ENCODE results near the gene SLC12A7.
"Not testable (repeated sequence)": the region's sequence is repeated elsewhere in the genome, so short reads cannot be mapped to it uniquely, and the experiment has no call there.

The SLC12A7 gene

DNA sequence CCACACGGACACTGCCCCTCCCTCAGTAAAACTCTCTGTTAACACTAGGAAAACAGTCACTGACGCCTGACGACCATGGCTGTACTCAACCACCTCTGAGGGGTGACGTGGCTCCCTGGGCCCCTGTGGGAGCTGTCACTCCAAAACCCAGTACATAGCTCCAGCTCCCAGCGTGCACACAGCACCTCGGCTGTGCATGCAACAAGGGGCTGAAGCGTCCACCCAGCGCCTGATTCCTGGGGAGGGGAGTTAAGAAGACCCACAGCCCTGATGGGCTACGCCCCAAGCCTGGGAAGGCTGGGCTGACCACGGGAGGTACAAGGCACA is 36.3 kb downstream of the SLC12A7 start:
- DNase-seq = no peak

DNA sequence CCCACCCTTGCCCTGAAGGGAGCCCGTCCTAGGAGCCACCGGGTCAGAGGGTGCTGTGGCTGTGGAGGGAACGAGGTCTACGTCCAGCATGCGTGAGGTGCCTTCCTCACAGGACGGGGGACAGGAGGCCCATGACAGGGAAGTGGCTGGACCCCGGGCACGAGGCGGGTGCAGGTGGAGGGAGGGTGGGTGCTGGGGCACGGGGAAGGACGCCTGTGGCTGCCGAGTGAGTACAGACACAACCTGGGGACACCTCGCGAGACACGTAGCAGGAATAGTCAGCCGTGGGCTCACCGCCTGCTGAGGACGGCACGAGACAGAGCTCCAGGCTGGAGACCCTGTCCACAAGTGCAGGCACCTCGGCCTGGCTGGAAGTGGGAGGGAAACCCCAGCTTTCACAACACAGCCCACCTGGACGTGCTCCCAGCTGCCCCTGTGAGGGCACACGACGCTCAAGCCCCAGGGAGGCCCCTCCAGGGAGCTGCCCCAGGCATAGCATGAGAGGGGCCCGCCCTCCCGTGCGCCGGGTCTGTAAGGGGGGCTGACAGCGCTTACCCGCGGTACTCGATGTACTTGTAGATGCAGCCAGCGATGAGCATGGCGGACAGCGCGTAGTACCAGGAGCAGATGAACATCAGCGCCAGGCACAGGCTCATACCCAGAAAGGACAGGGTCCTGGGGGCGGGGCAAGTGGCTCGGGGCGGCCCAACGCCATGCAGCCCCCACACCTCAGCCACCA is 36.9 kb downstream of the SLC12A7 start:
- DNase-seq = no peak

DNA sequence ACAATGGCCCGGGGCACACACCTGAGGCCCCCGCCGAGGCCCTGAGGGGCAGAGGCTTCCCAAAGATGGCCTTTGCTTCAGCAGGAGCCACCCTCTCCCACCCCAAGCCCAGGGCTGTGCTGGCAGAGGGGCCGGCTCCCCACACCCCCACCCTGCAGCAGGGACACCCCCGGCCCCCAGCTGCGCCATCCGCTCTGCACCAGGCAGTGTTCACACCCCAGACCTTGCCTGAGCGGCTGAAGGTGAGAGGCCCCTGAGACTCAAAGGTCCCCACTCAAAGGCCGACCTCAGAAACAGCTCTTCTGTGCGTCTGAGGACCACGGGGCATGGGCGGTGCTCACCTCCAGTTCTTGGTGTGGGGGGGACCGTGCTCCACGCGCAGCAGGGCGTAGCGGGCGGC is 37.6 kb downstream of the SLC12A7 start:
- DNase-seq = no peak

DNA sequence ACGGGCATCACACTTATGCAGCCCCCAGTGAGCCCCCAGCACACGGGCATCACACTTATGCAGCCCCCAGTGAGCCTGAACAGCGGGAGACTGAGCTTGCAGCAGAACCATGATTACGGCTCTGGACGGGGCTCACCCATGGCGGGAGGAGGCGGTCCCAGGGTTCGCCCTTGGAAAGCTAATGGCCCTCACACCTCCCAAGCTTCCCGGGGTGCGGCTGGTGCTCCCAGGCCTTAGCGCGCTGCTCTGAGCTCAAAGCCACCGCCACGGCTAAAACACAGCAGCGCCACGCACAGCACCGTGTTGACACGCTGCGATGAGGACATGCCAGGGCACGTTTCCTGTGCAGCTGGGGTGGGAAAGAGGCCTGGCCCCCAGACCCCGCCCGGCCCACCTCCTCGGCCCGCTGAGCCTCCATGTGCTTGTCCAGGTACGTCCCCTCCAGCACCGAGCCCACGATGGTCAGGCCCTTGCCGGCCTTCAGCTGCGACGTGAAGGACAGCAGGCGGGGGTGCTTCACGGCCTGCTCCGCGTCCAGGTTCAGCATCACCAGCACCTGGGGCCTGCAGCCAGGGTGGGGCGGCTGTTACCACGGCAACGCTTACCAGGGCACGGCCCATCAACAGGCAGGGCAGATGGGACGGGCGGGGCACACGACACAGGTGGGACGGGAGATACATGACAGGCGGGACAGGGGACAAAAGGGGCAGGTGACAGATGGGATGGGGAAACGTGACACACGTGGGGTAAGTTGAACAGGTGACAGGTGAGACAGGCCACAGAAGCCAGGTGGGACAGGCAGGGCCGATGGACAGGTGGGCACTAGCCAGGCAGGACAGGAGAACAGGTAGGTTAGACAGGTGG is 38.4 kb downstream of the SLC12A7 start:
- no peak for DNase-seq

DNA sequence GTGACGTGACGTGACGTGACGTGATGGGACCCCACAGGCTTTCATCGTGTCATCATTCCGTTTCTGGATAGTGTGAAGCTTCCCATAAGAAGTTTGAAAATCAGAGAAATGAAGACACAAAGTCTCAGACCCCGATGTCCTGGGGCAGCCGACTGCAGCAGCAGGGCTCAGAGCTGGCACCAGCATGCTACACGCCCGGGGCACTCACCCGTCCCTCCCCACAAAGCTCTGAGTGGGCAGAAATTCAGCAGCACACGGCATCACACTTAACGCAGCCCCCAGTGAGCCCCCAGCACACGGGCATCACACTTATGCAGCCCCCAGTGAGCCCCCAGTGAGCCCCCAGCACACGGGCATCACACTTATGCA is 42.2 kb downstream of the SLC12A7 start:
- no peak for DNase-seq

DNA sequence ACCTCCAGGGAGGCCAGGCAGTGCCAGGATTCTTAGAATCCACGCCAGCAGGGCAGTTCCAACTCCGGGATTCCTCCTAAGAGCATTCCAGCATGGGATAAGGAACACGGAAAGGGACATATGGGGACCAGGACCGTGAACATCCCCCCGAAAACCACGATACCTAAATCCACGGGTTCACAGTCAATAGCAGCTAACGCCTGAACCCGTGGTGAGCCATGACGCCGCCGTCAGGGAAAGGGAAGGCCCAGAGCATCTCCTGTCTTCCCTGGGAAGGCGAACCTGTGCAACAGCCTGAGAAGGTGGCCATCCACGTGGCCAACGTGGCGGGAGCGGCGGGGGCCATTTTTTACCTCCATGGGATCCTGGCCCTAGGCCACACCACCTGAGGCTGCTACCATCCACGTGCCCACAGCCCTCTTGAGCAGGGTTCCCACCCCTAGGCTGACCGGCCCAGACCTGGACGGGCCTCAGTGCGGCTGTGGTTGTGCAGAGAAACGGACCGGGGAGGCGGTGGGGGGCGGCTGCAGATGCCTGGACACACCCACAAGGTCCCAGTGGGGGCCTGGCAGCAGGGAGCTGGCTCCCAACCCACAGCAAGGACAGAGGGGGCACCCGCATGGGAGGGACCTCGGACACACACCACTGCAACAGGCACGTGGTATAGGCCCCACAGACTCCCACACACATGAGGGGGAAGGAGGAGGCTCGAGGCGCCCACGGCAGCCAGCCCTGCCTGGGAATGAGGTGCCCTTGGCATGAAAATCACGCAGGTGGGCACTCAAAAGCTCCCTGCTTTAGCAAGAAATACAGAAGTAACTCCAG is 42.8 kb downstream of the SLC12A7 start:
- DNase-seq = no peak

DNA sequence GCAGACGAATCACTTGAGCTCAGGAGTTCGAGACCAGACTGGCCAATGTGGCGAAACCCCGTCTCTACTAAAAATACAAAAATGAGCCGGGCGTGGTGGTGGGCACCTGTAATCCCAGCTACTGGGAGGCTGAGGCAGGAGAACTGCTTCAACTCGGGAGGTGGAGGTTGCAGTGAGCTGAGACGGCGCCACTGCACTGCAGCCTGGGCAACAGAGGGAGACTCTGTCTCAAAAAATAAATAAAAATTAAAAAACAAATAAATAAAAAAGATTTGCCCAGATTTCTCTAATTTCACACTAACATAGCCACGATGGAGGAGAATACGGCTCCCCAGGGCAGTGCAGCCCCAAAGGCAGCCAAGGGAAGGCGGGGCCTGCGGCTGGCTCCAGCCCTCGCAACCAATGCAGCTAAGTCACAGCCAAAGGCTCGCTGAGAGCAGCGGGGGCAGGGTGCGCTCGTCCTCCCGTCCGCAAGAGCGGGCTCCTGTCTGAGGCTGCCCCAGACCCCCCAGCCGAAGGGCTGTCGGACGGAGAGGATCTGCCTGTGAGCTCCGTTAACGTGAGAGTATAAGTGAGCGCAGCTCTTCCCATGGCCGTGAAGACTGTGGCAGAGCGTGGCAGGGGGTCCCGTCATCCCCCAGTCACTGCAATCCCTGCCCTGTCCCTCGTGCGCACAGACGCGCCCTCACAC is 43.5 kb downstream of the SLC12A7 start:
- no peak for DNase-seq

DNA sequence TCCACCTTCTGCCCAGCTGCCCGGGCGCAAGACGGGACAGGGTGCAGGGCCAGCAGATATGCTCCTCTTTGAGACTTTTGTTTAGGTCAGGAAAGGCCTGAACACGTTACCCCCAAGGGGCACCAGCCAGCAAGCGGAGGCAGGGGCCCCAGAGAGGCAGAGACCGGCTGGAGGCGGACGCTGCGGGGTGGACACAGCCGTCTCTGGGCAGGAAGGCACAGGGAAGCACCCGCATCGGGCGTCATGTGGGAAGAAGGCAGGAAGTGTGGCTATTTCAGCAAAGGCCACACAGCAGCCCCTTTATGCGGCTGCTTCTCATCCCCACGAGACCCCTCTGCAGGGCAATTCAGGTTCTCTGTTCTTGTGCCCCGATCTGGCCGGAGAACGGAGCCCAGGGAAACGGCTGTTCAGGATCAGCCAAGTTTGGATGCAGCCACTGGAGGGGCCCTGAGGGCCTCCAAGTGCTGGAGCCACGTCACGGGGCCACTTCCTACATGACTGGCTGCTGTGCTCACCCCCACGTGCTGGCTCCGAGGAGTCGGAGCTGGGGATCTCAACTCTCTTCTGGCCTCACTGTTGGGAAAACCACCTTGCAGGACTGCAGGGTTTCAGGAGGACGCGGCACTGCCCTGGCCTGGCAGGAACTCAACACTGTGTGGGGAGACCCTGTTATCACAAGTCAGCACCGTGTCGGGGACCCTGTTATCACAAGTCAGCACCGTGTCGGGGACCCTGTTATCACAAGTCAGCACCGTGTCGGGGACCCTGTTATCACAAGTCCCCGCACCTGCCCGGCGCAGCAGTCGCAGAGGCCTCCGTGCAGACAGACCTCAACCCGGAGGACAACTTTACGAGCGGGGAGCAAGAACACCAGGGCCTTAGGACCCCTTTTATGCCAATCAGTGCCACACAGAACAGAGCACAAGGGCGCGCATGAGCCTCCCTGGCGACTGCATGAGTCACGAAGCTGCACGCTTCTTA is 44.4 kb downstream of the SLC12A7 start:
- DNase-seq = no peak

DNA sequence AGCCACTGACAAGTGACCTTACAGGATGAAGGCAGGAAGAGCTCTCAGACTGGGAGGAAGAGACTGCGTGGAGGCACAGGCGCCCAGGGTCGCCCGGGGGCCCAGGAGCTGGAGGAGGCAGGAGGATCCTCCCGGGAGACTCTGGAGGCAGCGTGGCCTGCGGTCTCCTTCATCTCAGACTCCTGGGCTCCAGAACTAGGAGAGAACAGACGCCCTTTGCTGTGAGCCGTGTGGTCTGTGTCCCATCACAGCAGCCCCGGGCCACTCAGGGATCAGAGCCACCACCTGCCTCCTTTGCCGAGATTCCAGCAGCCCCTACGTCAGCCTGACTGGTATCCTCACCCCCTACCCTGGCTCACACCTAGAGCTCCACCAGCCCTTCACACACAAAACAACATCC is 45.2 kb downstream of the SLC12A7 start:
- no peak for DNase-seq

DNA sequence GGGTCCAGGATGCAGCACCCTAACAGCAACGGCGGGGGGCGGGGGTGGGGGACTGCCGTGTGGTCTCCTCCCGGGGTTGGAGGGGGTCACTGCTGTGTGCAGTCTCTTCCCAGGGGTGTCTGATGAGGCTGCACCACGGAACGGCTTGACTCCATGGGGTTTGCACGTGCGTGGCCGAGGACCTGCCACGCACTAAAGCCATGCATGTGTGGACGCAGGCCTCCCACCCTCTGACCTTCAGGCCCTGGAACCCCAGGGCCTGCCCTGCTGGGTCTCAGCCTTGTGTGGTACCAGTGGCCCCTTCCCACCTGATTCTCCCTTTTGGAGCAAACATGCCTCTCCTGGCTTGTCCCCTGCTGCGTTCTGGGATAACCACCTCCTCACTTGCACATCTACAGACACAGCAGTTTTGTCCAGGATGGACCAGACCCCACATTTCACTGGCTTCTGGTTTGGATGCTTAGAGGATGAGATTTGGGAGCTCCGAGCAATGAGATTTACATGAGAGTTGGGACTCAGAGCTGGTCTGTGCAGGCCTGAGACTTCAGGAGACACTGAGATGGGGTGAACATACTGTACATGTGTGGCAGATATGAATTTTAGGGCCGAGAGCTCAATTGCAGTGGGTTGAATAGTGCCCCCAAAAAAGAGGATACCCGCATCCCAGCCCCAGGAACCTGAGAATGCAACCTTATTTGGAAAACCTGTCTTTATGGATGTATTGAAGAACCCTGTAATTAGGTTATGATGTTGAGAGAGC is 45.8 kb downstream of the SLC12A7 start:
- DNase-seq = no peak

DNA sequence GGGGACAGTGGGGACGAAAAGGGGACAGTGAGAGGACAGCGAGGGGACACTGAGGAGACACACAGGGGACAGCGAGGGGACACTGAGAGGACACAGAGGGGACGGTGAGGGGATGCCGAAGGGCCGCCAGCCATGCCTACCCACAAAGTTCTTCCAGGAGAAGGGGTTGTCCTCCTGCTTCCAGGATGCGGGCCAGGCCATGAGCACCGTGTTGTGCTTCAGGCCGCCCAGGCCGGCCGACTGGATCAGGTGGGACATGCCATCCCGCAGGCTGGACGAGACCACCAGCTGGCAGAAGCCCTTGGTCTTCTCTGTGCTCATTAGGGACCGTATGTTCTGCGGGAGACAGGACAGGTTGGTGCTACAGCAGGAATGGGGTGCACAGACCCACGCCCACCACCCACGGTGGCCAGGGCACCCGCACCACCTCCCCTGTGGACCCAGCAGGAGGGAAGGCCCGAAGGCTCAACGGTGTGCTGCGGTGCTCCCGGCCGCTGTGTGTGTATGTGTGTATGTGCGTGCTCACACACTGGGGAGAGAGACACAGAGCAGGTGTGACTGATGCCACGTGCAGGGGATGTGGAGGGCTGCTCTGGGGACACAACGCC is 46.6 kb downstream of the SLC12A7 start:
- DNase-seq = no peak

DNA sequence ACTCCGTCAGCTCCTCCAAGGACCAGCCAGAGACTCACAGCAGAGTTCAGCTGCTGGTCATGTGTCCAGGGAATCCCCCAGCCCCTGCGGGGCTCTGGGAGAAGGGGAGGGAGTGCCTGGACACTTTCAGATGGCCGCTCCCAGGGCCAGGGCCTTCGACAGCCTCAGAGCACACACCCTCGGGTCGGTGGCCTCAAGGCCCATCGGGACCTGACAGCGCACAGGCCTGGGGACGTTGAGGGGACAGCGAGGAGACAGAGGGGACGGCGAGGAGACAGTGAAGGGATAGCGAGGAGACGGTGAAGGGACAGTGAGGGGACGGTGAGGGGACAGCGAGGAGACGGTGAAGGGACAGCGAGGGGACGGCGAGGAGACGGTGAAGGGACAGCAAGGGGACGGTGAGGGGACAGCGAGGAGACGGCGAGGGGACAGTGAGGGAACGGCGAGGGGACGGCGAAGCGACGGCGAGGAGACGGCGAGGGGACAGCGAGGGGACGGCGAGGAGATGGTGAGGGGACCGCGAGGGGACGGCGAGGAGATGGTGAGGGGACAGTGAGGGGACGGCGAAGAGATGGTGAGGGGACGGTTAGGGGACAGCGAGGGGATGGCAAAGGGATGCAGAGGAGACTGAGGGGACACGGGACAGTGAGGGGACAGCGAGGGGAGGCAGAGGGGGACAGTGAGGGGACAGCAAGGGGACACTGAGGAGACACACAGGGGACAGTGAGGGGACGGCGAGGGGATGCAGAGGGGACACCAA is 47.3 kb downstream of the SLC12A7 start:
- no peak for DNase-seq

DNA sequence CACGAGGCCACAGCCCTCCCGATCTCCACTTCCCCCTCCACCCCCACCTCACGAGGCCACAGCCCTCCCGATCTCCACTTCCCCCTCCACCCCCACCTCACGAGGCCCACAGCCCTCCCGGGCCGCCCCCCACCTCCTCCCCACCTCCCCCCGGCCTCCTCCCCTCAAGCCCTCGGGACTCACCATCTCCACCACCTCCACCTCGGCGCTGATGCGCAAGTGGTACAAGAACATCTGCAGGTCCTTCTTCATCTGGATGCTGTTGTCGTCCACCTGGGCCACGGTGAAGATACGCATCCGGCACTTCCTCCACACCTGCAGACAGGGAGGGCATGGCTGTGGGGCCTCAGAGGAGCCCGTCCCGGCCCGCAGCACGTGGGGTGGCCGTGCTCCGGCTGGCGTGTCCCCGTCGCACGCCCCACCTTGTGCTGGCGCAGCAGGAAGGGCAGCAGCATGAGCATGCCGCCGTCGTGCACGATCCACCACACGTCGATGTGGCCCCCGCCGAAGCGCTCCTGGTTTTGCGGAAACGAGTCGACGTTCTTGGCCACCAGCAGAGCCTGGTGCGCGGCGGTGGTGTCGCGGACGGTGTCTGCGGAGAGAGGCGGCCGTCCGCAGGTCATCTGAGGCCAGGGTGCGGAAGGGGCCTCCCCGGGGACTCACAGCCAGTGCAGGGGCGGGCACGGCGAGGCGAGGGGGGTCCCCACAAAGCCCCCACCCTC is 48.0 kb downstream of the SLC12A7 start:
- DNase-seq = no peak

DNA sequence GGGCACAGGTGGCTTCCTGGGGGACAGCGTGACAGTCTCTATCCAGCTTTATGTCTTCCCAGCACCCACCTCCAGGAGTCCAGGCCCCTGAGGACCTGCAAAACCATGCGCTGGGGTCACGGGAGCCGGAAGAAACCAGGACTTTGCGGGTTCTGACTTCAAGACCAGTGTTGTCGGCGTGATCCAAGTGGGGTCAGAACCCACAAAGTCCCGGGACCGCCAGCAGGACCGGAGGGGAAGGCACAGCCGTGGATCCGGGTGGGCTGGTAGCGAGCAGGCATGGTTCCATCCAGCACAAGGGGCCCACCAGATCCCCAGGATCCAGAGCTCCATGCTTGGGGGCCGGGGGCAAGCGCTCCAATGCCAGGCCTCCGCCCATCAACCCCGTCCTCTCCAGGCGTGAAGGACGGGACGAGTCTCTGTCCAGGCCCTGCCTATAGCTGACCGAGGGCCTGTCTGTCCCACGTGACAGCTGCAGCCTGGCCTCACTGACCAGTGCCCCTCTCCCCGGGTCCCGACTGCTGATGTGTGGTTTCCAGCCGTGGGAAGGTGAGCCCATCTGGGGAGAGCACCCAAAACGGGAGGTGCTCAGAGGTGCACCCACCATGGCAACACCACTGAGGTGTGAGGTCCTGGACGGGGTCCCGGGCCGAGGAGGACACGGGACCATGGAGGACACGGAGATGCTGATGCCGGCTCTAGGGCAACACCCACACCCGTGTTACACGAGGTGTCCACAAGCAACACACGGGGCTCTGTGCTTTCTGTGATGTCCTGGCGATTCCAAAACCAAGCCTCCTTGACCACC is 48.9 kb downstream of the SLC12A7 start:
- DNase-seq = no peak

DNA sequence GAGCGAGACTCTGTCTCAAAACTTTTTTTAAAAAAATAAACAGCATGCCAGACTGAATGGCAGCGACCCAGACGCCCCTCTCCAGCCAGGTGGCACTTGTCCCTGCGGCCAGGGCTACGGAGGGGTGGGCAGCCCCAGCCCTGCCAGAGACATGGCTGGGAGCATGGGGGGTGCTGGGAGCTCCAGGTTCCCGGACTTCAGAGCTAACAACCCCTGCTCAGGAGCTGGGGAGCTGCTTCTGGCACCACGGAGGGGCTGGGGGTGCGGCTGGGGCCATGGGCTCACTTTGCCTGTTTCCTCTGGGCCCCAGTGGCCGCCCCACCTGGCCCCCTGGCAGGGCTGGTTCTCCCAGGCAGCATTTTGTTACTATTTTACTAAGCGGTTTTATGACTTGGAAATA is 49.9 kb downstream of the SLC12A7 start:
- no peak for DNase-seq

DNA sequence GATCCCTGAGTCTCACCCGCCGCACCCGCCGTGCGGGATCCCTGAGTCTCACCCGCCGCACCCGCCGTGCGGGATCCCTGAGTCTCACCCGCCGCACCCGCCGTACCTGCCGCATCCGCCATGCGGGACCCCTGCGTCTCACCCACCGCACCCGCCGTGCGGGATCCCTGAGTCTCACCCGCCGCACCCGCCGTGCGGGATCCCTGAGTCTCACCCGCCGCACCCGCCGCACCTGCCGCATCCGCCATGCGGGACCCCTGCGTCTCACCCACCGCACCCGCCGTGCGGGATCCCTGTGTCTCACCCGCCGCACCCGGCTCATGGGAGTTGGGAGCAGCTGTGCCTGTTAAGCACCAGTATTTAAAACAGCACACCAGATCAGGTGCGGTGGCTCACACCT is 50.6 kb downstream of the SLC12A7 start:
- DNase-seq = not testable (repeated sequence)

DNA sequence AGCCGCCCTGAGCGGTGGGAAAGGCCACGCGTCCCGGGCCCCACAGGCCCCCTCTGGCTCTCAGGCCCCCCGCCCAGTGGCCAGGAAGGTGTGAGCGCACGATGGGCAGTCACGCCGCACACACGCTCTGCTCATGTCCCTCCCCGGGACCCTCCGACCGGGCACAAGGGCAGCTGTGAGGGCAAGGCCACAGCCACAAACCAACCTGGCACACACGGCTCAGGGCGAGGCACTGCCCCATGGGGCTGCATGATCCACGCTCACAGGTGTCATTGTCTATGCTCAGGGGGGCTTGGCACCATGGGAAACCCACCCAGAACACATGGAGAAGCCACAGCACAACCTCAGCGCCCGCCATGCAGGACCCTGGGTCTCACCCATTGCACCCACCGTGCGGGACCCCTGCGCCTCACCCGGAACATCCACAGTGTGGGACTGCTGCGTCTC is 51.3 kb downstream of the SLC12A7 start:
- DNase-seq = no peak

DNA sequence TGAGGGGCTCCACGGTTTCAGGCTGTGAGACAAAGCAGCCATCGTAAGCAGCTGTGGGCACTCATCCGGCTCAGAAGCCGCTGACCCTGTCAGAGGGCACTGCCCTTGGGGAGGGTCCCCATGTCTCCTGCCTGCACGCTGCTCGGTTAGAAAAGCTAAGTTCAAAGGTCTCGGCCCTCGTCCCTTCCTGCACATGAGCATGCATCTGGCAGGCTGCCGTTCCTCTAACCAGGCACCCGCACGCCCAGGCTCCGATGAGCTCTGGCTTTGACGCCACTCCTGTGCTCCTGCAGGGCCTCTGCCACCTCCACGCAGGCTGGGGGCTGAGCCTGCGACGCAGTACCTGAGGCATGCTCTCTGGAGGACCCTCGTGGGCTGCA is 52.0 kb downstream of the SLC12A7 start:
- DNase-seq = no peak

All from NCI-H1048 (cell line).